ENCODE data around the gene CD22. TPM values are rescaled to one million over a fixed set of nuclear protein-coding genes. Genes with fewer than 3 reads are reported as not detected.

The CD22 gene
- total and polyA plus RNA-seq, 10 of the 15 experiments (the other 5 are each of a cell fraction or from before 2014, with no cell fraction given) = 23.0 to 344 (median 181) TPM

- TF ChIP-seq PKNOX1 (IDR thresholded peaks at IDR 0.05) (peak; percentile 60), ZNF687 (IDR thresholded peaks at IDR 0.05) (peak; percentile 99), NRF1 (conservative IDR thresholded peaks at IDR 0.05; ENCODE audit: low read depth, low read length) (0 out of 2 replicates have a peak, but pooled peaks have one; percentile 6), MXI1 (IDR thresholded peaks at IDR 0.05; ENCODE audit: low read depth, low read length) (peak; percentile 67; the same call in 1 of the 2 replicates), SKIL (IDR thresholded peaks at IDR 0.05; ENCODE audit: low read depth, poor library complexity, severe bottlenecking) (no peak), PML (IDR thresholded peaks at IDR 0.05; ENCODE audit: low read length) (peak; percentile 53), POLR2AphosphoS2 (IDR thresholded peaks at IDR 0.05; ENCODE audit: low read depth, low read length) (peak; percentile 94), POLR2AphosphoS5 (IDR thresholded peaks at IDR 0.05; ENCODE audit: low read length) (peak; percentile 42; the same call in 1 of the 2 replicates), PAX5 (IDR thresholded peaks at IDR 0.05; ENCODE audit: borderline replicate concordance, low read depth, low read length) (peak; percentile 87), TCF3 (IDR thresholded peaks at IDR 0.05; ENCODE audit: borderline replicate concordance, insufficient read depth, low read depth, low read length) (peak; percentile 18; the same call in 1 of the 2 replicates), CREM (IDR thresholded peaks at IDR 0.05; ENCODE audit: low read depth) (peak; percentile 18), BACH1 (IDR thresholded peaks at IDR 0.05; ENCODE audit: borderline replicate concordance) (peak; percentile 24; the same call in 1 of the 2 replicates), SIX5 (IDR thresholded peaks at IDR 0.05; ENCODE audit: low read depth, low read length, severe bottlenecking) (no peak), BCL3 (IDR thresholded peaks at IDR 0.05; ENCODE audit: borderline replicate concordance, insufficient read depth, low read depth, low read length, poor library complexity, severe bottlenecking) (peak; percentile 83), GATAD2B (conservative IDR thresholded peaks at IDR 0.05; ENCODE audit: low read depth) (peak; percentile 67; the same call in 1 of the 2 replicates), EP300 (IDR thresholded peaks at IDR 0.05; ENCODE audit: borderline replicate concordance in 1 of 2, control insufficient read depth in 1 of 2, low read depth in 2 of 2, low read length in 2 of 2) (peak in 1 of 2 experiments; percentile 58; a peak in 2 of 4 replicates), SP1 (IDR thresholded peaks at IDR 0.05; ENCODE audit: low read depth, low read length) (peak; percentile 24), TCF12 (IDR thresholded peaks at IDR 0.05; ENCODE audit: low read depth, low read length) (peak; percentile 73; the same call in 1 of the 2 replicates), NFIC (IDR thresholded peaks at IDR 0.05; ENCODE audit: low read depth, low read length) (peak; percentile 51; the same call in 1 of the 2 replicates)
Measured at GRCh38 chr19:35330475-35330874, 1.5 kb downstream of the CD22 start (continued).
